AG09319 (cell line): ENCODE measurements around the gene DLL1.
A peak's percentile ranks its signal among the peaks of the same experiment; 100 is the strongest.

ENCODE experiments used
- DNase-seq: peaks from one replicate; pipeline ENCODE4 v3.0.0-alpha.2; 2010; ENCODE audit warnings: low read depth; ENCODE audit errors: extremely low read depth
- TF ChIP-seq, protein P1 (sequence below): IDR thresholded peaks from 2 replicates; pipeline ENCODE4 v1.5.1; 2011; ENCODE audit warnings: low read depth, mild to moderate bottlenecking, inconsistent platforms, low read length, moderate library complexity

The DLL1 gene

DNA sequence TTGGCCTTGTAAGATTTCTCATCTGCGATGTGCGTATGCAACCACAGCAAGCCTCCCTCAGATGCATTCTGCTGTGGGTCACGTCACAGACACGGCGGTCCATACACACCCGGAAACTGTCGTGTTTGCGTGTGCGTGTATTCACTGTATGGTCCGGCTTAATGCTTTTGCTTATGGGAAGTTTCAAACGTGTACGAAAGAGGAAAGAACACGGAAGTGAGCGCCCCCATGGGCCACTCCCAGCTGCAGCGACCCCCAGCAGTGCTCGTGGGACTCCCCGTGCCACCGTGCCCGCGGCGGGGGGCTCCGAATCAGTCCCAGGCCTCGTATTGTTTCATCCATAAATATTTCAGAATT lies 10.2 kb downstream of the DLL1 start:
- DNase-seq: no peak
- TF ChIP-seq, protein P1, sequence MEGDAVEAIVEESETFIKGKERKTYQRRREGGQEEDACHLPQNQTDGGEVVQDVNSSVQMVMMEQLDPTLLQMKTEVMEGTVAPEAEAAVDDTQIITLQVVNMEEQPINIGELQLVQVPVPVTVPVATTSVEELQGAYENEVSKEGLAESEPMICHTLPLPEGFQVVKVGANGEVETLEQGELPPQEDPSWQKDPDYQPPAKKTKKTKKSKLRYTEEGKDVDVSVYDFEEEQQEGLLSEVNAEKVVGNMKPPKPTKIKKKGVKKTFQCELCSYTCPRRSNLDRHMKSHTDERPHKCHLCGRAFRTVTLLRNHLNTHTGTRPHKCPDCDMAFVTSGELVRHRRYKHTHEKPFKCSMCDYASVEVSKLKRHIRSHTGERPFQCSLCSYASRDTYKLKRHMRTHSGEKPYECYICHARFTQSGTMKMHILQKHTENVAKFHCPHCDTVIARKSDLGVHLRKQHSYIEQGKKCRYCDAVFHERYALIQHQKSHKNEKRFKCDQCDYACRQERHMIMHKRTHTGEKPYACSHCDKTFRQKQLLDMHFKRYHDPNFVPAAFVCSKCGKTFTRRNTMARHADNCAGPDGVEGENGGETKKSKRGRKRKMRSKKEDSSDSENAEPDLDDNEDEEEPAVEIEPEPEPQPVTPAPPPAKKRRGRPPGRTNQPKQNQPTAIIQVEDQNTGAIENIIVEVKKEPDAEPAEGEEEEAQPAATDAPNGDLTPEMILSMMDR: no peak

DNA sequence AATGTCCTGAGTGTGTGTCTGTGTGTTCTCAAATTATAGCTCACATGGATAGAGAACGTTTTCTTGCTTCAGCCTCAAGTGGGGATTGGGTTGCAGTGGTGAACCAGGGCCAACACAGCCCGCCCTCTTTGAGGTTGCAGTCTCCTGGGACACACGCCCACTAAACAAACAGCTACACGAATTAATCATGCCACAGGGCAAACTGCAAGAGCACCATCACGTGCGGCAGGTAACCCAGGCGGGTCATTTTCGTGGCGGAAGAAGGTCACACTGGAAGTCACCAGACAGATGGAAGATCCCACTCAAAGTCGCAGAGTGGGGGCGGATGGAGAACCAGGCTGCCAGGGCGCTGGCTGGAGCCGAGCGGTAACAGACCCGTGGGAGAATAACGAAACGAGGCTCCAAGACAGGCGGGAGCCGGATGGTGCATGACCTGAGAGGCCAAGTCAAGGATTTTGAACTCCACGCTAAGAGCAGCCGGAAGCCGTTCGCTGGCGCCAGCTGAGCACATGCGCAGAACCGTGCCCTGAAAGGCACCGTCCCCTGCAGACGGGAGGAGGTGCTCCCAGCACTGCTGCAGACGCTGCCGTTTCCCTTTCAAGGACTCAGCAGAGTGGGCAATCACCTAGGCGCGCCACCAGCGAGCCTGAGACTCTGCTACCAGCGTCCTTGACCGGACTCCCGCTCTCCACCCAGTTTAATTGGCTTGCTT lies 10.7 kb downstream of the DLL1 start:
- TF ChIP-seq, protein P1: peak; percentile 5
- no peak for DNase-seq

DNA sequence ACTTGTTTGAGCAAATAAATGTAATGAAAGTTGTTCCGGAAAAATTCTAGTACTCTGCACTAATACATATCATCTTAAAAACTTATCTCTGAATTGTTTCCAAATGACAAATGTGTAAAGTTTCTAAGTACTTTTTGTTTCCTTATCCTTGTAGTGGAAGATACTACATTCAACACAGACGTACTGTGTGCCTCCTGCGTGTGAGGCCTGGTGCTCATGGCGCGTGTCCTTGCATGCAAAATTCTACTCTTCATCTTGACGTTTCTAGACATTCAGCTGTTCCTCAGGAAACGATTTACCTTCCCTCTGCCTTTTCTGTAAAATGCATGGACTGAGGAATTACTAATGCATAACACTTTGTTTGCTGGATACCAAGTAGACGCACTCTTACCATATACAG lies 11.5 kb downstream of the DLL1 start:
- DNase-seq: no peak
- TF ChIP-seq, protein P1: no peak

DNA sequence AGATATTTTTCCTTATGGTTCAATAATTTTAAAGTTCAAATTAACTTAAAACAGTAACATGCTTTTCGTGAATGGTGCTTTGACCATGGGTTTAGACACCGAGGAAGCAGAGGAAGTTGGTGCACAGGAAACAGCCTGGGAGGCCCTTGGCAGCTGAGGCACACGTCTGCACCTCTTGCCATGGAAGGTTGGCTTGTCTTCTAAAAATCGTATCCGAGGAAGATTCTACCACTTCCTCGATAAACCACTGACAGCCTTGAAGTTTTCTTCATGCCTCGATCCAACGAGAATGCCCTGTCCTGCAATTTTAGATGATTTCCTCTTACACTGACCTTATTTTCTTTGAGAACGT lies 12.2 kb downstream of the DLL1 start:
- DNase-seq: no peak
- TF ChIP-seq, protein P1: no peak

DNA sequence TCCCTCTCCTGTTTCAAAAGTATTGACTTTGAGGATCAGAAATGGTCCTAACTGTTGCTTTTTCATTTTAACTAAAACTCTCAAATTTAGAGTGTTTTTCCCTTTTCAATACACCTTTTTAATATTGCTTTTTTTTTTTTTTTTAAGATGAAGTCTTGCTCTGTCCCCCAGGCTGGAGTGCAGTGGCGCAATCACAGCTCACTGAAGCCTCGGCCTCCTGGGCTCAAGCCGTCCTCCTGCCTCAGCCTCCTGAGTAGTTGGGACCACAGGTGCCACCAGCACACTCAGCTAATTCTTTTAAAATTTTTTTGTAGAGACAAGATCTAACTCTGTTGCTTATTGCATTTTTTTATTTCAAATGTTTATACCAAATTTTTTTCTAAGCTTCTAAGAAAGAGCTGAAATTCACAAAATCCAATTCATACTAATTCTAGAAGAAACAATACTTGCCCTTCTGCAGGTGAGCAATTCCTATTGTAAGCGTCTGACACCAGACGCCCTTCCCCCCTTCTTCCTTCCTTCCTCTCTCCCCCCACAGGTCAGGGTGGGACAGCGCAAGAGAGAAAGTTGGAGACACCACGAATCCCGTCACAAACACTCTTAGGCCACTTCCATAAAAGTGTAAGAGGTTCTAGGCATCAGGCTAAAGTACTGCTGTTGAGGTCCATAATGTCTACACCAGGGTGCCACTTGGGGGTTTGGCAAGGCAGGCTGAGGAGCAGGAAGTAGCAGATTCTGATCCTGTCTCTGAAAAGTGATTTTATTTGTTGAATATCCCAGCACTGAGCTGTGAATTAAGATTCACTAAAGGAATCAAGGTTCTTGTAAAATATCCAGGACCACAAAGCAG lies 12.8 kb downstream of the DLL1 start:
- no peak for DNase-seq
- TF ChIP-seq, protein P1: no peak

DNA sequence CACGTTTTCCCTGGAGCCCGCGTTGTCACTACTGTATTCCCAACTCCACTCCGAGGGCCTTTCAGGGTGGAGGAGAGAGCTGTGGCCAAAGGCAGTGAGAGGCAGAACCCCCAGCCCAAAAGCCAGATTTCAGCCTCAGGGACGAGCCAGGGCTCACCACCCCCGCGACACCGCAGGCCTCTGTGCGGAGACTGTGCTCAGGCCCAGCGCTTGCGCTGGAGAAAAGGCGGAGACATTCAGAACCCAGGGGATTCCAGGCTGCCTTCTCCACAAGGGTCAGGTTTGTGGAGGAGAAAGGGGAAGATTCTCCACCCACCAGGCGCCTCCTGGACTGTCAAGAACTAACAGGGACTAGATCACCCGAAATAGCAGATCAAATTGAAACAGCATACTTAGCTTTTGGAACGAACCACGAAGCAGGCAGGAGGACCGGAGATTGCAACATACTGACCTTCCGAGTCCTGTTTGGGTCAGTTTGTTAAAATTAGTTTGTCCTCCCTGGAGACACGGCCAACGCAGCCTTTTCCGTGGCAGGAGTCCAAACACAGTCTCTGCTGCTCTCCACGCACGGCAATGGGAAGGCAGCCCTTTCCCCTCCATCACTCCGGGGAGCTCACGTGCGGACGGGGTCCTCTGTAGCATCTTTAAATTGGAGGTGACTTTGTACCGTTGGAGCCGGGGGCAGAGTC lies 14.4 kb downstream of the DLL1 start:
- TF ChIP-seq, protein P1: no peak
- DNase-seq: no peak
